Astrocyte (in vitro differentiated cells and primary cell): ENCODE measurements around the gene CLCN5. TPM values are rescaled to one million over a fixed set of nuclear protein-coding genes. Genes with fewer than 3 reads are reported as not detected.

Experiments used
- DNase-seq: peaks from one replicate; pipeline ENCODE4 v3.0.0-alpha.2; 2010; ENCODE audit warnings: low read depth
- FAIRE-seq: peaks from 2 replicates; lab custom pipeline; 2011; peaks lifted over from hg19 to GRCh38; lab: Jason Lieb, UNC
- H2AFZ ChIP-seq: 2 replicates; pipeline ENCODE4 v1.6.0; 2012; ENCODE audit warnings: low read depth, low read length, inconsistent platforms
- H3K27ac ChIP-seq: 2 replicates; pipeline ENCODE4 v1.5.1; 2011; ENCODE audit warnings: low read depth, low read length, inconsistent platforms
- H3K27me3 ChIP-seq: 2 replicates; pipeline ENCODE4 v1.6.0; 2011; ENCODE audit warnings: low read length, inconsistent platforms; ENCODE audit not compliant: insufficient read depth
- H3K36me3 ChIP-seq: 2 replicates; pipeline ENCODE4 v1.5.1; 2011; ENCODE audit warnings: low read length, inconsistent platforms; ENCODE audit not compliant: insufficient read depth
- H3K4me1 ChIP-seq: 2 replicates; pipeline ENCODE4 v1.5.1; 2011; ENCODE audit warnings: low read length, inconsistent platforms; ENCODE audit not compliant: insufficient read depth
- H3K4me2 ChIP-seq: 2 replicates; pipeline ENCODE4 v1.6.0; 2012; ENCODE audit warnings: low read length, inconsistent platforms
- H3K4me3 ChIP-seq: 2 replicates; pipeline ENCODE4 v1.5.1; 2011; ENCODE audit warnings: low read depth, mild to moderate bottlenecking, low read length, inconsistent platforms; ENCODE audit not compliant: insufficient read depth
- H3K79me2 ChIP-seq: 2 replicates; pipeline ENCODE4 v1.6.0; 2012; ENCODE audit warnings: mild to moderate bottlenecking, low read length, inconsistent platforms; ENCODE audit not compliant: insufficient read depth
- H3K9ac ChIP-seq: 2 replicates; pipeline ENCODE4 v1.6.0; 2012; ENCODE audit warnings: mild to moderate bottlenecking, low read length, inconsistent platforms
- H3K9me3 ChIP-seq: 2 replicates; pipeline ENCODE4 v1.5.1; 2012; ENCODE audit warnings: low read depth, mild to moderate bottlenecking, low read length, inconsistent platforms; ENCODE audit not compliant: insufficient read depth
- H4K20me1 ChIP-seq: 2 replicates; pipeline ENCODE4 v1.6.0; 2012; ENCODE audit warnings: low read length, inconsistent platforms; ENCODE audit not compliant: insufficient read depth
- H3K27ac Mint-ChIP-seq: one replicate; pipeline ENCODE4 v1.8.0; 2021; ENCODE audit warnings: mild to moderate bottlenecking, mixed read lengths; ENCODE audit not compliant: unreplicated experiment
- H3K27me3 Mint-ChIP-seq: one replicate; pipeline ENCODE4 v1.8.0; 2021; ENCODE audit warnings: low read depth, mixed read lengths; ENCODE audit not compliant: unreplicated experiment
- H3K36me3 Mint-ChIP-seq: one replicate; pipeline ENCODE4 v1.8.0; 2021; ENCODE audit warnings: low read depth, mixed read lengths; ENCODE audit not compliant: unreplicated experiment
- H3K4me1 Mint-ChIP-seq: one replicate; pipeline ENCODE4 v1.8.0; 2021; ENCODE audit warnings: low read depth, mixed read lengths; ENCODE audit not compliant: unreplicated experiment
- H3K4me3 Mint-ChIP-seq: one replicate; pipeline ENCODE4 v1.8.0; 2021; ENCODE audit warnings: mild to moderate bottlenecking, moderate library complexity, mixed read lengths; ENCODE audit not compliant: unreplicated experiment
- H3K9me3 Mint-ChIP-seq: one replicate; pipeline ENCODE4 v1.8.0; 2021; ENCODE audit warnings: mild to moderate bottlenecking, mixed read lengths; ENCODE audit not compliant: unreplicated experiment
- CTCF ChIP-seq: IDR thresholded peaks from 2 replicates; pipeline ENCODE4 v1.5.1; 2011; ENCODE audit warnings: low read depth, mild to moderate bottlenecking, inconsistent platforms, low read length, moderate library complexity; ENCODE audit not compliant: insufficient read depth
- EZH2 ChIP-seq: IDR thresholded peaks from 2 replicates; pipeline ENCODE4 v1.6.1; 2012; ENCODE audit warnings: mild to moderate bottlenecking, low read length, inconsistent platforms; ENCODE audit not compliant: insufficient read depth
- total RNA-seq: library from RNA; stranded (reverse); gene quantifications from 2 replicates; pipeline ENCODE4 v1.2.1, GENCODE V29; 2021

The CLCN5 gene
- total RNA-seq, 1 donor from 2014 or later, result 16.7 TPM

- Mint-ChIP-seq H3K9me3 (no peaks in the 10 kb centered on the region), H3K36me3 (no peaks in the 10 kb centered on the region), H3K4me3 (no peak overlapping the region), H3K4me1 (no peaks in the 10 kb centered on the region), H3K27ac (no peak overlapping the region), H3K27me3 (no peaks in the 10 kb centered on the region)
- DNase-seq (peak; percentile 30), FAIRE-seq (no peak)
- no peak overlapping the region for H3K9ac ChIP-seq
- H3K36me3 ChIP-seq, result no peaks in the 10 kb centered on the region
- no peaks in the 10 kb centered on the region for H3K79me2 ChIP-seq
- H2AFZ ChIP-seq, result no peak overlapping the region
- H4K20me1 ChIP-seq, result no peaks in the 10 kb centered on the region
- H3K4me1 ChIP-seq, result no peaks in the 10 kb centered on the region
- no peak overlapping the region for H3K4me2 ChIP-seq
- TF ChIP-seq CTCF, result no peak
- no peak for TF ChIP-seq EZH2
- no peak overlapping the region for H3K27ac ChIP-seq
- no peak overlapping the region for H3K4me3 ChIP-seq
- no peaks in the 10 kb centered on the region for H3K27me3 ChIP-seq
- no peaks in the 10 kb centered on the region for H3K9me3 ChIP-seq
Observed at GRCh38 chrX:49972328-49972860, 50.0 kb downstream of the CLCN5 start.

- H3K27ac ChIP-seq, result no peak overlapping the region
- no peak overlapping the region for H2AFZ ChIP-seq
- no peak overlapping the region for H3K4me3 ChIP-seq
- H3K4me2 ChIP-seq, result no peak overlapping the region
- no peaks in the 10 kb centered on the region for H3K79me2 ChIP-seq
- H3K9me3 Mint-ChIP-seq, result no peaks in the 10 kb centered on the region
- no peaks in the 10 kb centered on the region for H3K9me3 ChIP-seq
- DNase-seq (no peak), FAIRE-seq (no peak)
- no peak overlapping the region for H3K9ac ChIP-seq
- H3K27me3 ChIP-seq, result no peaks in the 10 kb centered on the region
- H3K27me3 Mint-ChIP-seq, result no peaks in the 10 kb centered on the region
- no peak overlapping the region for H3K4me3 Mint-ChIP-seq
- no peaks in the 10 kb centered on the region for H3K36me3 ChIP-seq
- no peaks in the 10 kb centered on the region for H4K20me1 ChIP-seq
- H3K36me3 Mint-ChIP-seq, result no peaks in the 10 kb centered on the region
- TF ChIP-seq EZH2 (no peak), CTCF (no peak)
- H3K4me1 Mint-ChIP-seq, result peaks cover 3% of the 10 kb centered on the region
- H3K27ac Mint-ChIP-seq, result no peak overlapping the region
- H3K4me1 ChIP-seq, result no peaks in the 10 kb centered on the region
Observed at GRCh38 chrX:49976682-49977197, 54.3 kb downstream of the CLCN5 start.

- Mint-ChIP-seq H3K27me3 (no peaks in the 10 kb centered on the region), H3K9me3 (no peaks in the 10 kb centered on the region), H3K4me1 (peaks cover 3% of the 10 kb centered on the region), H3K27ac (no peak overlapping the region), H3K4me3 (no peak overlapping the region), H3K36me3 (no peaks in the 10 kb centered on the region)
- DNase-seq, result no peak
- no peak overlapping the region for H3K4me2 ChIP-seq
- H2AFZ ChIP-seq, result no peak overlapping the region
- no peaks in the 10 kb centered on the region for H3K9me3 ChIP-seq
- H3K27ac ChIP-seq, result no peak overlapping the region
- FAIRE-seq, result no peak
- H3K27me3 ChIP-seq, result no peaks in the 10 kb centered on the region
- TF ChIP-seq CTCF, result no peak
- no peaks in the 10 kb centered on the region for H3K4me1 ChIP-seq
- no peak overlapping the region for H3K4me3 ChIP-seq
- H4K20me1 ChIP-seq, result no peaks in the 10 kb centered on the region
- H3K79me2 ChIP-seq, result no peaks in the 10 kb centered on the region
- no peak overlapping the region for H3K9ac ChIP-seq
- H3K36me3 ChIP-seq, result no peaks in the 10 kb centered on the region
Observed at GRCh38 chrX:49977319-49978090, 55.1 kb downstream of the CLCN5 start.
